ENCODE data around the gene TP73.
"Not testable (repeated sequence)": the region's sequence is repeated elsewhere in the genome, so short reads cannot be mapped to it uniquely, and the experiment has no call there.

TP73 gene

GRCh38 chr1:3618881-3619671 lies 33.2 kb upstream of the TP73 start:
- peak; percentile 84 for DNase-seq (ENCODE audit: low spot score)

GRCh38 chr1:3620708-3621107 lies 31.6 kb upstream of the TP73 start:
- no peak for DNase-seq (ENCODE audit: low spot score)

GRCh38 chr1:3621151-3621671 lies 31.1 kb upstream of the TP73 start:
- DNase-seq (ENCODE audit: low spot score) = not testable (repeated sequence)

GRCh38 chr1:3622102-3622501 lies 30.2 kb upstream of the TP73 start:
- not testable (repeated sequence) for DNase-seq (ENCODE audit: low spot score)

- DNase-seq (ENCODE audit: low spot score) = no peak
Observed at GRCh38 chr1:3623441-3624199, 28.7 kb upstream of the TP73 start.

GRCh38 chr1:3624200-3625136 lies 27.8 kb upstream of the TP73 start, which contains the start of gene TPRG1L:
Gene TPRG1L (plus strand): TSS chr1:3625015. CDS start chr1:3625073, 58 bp downstream.
- peak; percentile 100 for DNase-seq (ENCODE audit: low spot score)

- peak; percentile 78 for DNase-seq (ENCODE audit: low spot score)
Observed at GRCh38 chr1:3625151-3625907, 27.0 kb upstream of the TP73 start.

GRCh38 chr1:3626025-3626424 lies 26.3 kb upstream of the TP73 start:
- no peak for DNase-seq (ENCODE audit: low spot score)

GRCh38 chr1:3627515-3628253 lies 24.6 kb upstream of the TP73 start:
- DNase-seq (ENCODE audit: low spot score) = no peak

GRCh38 chr1:3628445-3628844 lies 23.9 kb upstream of the TP73 start:
- no peak for DNase-seq (ENCODE audit: low spot score)

GRCh38 chr1:3629561-3630160 lies 22.7 kb upstream of the TP73 start:
- no peak for DNase-seq (ENCODE audit: low spot score)

- no peak for DNase-seq (ENCODE audit: low spot score)
Observed at GRCh38 chr1:3630161-3630611, 22.1 kb upstream of the TP73 start.

GRCh38 chr1:3630914-3631313 lies 21.4 kb upstream of the TP73 start:
- DNase-seq (ENCODE audit: low spot score) = no peak

- DNase-seq (ENCODE audit: low spot score) = no peak
Observed at GRCh38 chr1:3631320-3632260, 20.7 kb upstream of the TP73 start.

- no peak for DNase-seq (ENCODE audit: low spot score)
Observed at GRCh38 chr1:3632298-3632697, 20.0 kb upstream of the TP73 start.

- no peak for DNase-seq (ENCODE audit: low spot score)
Observed at GRCh38 chr1:3632716-3633343, 19.5 kb upstream of the TP73 start.

GRCh38 chr1:3633344-3634058 lies 18.8 kb upstream of the TP73 start:
- DNase-seq (ENCODE audit: low spot score) = no peak

All from HuH-7 (cell line).